GM12873 (cell line): ENCODE results near the gene HIVEP2.

Experiments
- TF ChIP-seq, protein P1 (sequence below): IDR thresholded peaks from 2 replicates; pipeline ENCODE4 v1.5.1; 2012; ENCODE audit warnings: low read depth, mild to moderate bottlenecking, moderate library complexity, low read length, control low read depth; ENCODE audit not compliant: insufficient read depth; ENCODE audit errors: missing control alignments

The HIVEP2 gene

DNA sequence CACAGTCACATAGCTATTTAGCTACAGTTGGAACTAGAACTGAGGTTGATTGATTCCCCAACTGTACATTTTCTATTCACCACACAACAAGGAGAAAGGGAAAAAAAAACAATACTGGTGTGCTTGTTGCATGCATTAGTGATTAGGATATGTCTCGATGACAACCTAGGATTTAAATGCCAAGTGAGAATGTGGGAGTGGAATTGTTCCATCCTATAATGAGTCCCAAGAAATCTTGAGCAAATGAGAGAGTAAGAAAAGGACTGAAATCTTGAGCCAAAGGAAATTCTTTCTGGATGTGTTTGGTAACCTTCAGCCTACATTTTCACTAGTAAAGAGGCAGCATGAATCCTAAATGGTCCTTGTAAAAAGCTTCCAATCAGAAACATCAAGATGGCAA lies 232.7 kb downstream of the HIVEP2 start:
- TF ChIP-seq, protein P1, sequence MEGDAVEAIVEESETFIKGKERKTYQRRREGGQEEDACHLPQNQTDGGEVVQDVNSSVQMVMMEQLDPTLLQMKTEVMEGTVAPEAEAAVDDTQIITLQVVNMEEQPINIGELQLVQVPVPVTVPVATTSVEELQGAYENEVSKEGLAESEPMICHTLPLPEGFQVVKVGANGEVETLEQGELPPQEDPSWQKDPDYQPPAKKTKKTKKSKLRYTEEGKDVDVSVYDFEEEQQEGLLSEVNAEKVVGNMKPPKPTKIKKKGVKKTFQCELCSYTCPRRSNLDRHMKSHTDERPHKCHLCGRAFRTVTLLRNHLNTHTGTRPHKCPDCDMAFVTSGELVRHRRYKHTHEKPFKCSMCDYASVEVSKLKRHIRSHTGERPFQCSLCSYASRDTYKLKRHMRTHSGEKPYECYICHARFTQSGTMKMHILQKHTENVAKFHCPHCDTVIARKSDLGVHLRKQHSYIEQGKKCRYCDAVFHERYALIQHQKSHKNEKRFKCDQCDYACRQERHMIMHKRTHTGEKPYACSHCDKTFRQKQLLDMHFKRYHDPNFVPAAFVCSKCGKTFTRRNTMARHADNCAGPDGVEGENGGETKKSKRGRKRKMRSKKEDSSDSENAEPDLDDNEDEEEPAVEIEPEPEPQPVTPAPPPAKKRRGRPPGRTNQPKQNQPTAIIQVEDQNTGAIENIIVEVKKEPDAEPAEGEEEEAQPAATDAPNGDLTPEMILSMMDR = no peak

DNA sequence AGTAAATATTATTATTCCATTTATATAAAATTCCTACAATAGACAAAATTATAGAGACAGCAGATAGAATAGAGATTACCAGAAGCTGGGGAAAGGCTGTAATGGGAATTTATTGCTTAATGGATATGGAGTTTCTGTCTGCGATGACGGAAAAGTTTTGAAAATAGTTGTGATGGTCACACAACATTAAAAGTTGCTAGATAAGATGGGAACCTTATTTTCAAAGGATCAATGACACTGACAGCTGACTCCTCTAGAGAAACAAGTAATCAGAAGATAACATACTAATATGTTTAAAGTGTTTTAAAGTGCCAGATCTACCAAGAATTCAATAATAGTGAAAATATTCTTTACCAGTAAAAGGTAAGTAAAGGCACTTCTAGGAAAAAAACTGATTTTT lies 236.3 kb downstream of the HIVEP2 start:
- TF ChIP-seq, protein P1 = no peak

DNA sequence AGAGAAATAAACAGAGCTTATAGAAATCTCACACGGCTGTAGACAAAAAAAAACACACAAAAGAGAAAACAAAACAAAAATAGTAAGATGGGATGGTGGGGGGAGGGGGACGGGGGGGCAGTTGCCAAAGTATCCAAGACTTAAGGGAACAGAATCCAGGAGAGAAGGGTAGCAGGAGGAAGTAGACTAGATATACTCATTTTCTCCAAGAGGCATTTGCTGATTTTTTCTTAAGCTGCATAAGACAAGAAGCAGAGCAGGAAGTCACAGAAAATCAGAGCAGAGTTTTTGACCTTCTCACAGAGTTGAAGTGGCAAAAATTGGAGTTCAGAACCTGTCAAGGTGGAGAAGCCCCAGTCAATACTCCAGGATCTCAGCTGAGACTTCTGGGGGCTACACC lies 237.7 kb downstream of the HIVEP2 start:
- TF ChIP-seq, protein P1 = no peak

DNA sequence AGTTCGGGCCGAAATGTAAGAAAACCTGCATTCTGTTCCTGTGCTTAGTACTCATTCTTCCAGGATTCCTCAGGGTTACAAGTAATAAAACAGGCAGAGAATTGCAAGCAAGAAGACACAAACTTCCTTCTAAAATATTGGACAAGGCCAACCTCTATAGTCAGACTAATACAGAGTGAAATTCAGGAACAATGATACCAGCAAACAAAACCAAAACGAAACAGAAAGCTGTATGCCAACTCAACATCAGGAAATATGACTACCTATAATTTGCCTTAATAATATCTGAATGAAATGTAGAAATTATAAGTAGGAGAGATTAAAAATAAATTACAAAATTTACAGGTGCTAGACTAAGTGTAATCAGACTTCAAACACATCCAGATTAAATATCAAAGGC lies 238.8 kb downstream of the HIVEP2 start:
- TF ChIP-seq, protein P1 = no peak

DNA sequence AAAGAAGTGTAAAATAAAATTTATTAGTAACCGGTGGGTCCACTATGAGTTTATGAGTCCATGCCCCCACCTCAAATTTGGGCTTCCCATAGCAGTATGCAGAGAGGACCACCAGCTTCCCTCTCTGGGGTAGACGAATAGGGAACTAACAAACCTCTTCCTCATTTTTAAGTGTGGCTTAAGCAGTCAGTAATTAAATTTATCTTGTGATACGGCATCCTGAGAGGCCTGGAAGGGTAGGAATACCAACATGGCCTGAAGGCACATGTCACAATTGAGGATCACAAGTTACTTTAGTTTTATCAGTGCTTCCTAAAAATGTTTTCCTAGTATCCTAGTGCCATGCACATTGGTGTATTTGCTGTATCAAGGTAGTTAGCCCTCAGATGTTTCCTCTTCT lies 239.9 kb downstream of the HIVEP2 start:
- TF ChIP-seq, protein P1 = no peak

DNA sequence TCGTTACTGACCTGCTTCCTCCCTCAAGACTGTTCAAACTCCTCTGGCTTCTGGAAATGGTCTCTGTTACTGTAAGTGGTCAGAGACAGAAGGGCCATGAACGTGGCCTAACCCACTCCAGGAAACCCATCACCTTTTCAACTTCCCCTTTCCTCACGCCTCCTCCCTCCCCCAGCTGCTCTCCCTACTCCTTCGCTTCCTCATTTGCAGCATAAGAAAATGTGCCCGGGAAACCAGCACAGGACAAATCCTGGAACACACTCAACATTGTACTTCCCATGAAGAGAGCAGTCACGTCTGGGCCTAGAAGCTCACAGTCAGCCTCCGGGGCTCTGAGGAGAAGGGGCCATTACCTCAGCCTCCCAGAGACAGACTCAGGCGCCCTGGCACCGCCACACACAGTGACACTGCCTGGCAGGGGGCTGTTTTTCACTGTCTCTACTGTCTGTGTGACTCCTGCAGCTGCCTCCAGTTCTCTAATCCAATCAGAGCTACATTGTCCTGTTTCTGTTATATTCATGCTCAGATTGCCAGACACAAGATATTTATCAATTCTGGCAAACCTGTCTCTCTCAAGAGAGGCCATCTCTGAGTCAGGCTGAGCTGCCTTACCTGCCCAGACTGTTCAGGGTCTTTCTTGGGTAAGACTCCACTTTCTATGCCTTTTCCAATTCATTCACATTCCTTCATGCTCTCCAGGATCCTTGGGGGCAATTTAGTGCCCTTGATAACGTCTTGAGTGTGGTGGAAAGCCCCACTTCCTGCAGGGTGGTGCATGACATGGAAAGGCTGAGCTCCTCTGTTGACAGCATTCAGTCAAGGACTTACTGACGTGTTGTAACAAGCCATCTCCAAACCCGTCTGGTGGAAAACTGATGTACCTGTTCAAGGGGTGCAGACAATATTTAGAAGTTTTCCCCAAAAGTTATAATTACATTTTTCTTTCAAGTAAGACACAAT lies 242.2 kb downstream of the HIVEP2 start:
- TF ChIP-seq, protein P1 = no peak
